ENCODE data around the gene MED7.

Gene MED7

GRCh38 chr5:157162919-157163510 lies 20.4 kb upstream of the MED7 start:
- DNase-seq = no peak

GRCh38 chr5:157161996-157162395 lies 19.3 kb upstream of the MED7 start:
- DNase-seq = no peak

GRCh38 chr5:157160001-157160400 lies 17.3 kb upstream of the MED7 start:
- no peak for DNase-seq

DNA sequence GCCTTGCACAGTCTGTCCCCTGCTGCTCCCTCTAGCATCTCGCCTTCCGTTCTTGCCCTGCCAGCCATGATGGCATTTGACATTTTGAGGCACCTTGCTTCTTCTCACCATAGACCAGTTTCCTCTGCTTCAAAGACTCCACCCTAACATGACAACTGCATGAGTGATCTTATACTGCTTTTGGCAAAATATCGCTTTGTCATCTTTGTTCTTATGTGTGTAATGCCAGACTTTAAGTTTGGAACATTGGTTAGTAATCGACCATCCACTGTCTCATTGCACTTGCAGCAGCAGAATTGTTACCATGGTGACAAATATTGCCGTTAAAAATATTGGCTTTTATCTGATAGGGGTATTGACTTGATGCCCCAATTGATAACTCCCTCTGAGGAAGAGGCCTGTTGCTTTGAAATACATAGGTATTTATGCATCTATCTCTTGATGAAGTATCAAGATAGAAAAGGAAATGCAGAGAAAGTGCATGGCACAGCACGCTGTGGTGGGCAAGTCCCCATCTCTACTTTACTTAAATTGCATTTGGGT lies 16.6 kb upstream of the MED7 start:
- no peak for DNase-seq

DNA sequence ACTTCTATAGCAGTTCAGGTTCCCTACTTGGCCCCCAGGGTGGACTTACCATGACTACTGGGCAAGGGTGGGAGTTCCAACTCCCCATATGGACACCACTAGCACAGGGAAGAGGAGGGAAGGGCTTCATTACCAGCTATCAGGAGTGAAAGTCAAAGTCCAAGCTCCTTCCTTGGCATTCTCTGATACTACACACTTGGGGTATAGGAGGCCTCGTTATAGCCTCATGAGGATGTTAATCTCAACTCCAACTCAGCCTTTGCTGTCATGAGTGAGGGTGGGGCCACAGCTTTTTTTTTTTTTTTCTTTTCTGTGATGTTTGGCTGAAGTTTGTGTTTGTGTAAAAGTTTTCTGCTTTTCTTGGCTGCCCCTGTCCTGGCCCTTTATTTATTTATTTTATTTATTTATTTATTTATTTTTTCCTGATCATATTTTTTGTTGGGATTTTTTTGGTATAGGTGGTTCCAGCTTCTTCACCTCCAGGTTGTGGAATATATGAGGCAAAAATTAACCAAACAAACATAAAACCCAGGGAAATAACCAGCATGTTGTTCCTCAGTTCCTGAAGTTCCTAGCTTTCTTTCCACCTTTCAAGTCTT lies 14.7 kb upstream of the MED7 start:
- no peak for DNase-seq

- DNase-seq = no peak
These were observed 12.6 kb upstream of the MED7 start for GRCh38 chr5:157155297-157155696.

- DNase-seq = no peak
These were observed 8.3 kb upstream of the MED7 start for GRCh38 chr5:157150995-157151394.

- peak; percentile 58 for DNase-seq
These were observed 6.3 kb upstream of the MED7 start for GRCh38 chr5:157148734-157149615.

DNA sequence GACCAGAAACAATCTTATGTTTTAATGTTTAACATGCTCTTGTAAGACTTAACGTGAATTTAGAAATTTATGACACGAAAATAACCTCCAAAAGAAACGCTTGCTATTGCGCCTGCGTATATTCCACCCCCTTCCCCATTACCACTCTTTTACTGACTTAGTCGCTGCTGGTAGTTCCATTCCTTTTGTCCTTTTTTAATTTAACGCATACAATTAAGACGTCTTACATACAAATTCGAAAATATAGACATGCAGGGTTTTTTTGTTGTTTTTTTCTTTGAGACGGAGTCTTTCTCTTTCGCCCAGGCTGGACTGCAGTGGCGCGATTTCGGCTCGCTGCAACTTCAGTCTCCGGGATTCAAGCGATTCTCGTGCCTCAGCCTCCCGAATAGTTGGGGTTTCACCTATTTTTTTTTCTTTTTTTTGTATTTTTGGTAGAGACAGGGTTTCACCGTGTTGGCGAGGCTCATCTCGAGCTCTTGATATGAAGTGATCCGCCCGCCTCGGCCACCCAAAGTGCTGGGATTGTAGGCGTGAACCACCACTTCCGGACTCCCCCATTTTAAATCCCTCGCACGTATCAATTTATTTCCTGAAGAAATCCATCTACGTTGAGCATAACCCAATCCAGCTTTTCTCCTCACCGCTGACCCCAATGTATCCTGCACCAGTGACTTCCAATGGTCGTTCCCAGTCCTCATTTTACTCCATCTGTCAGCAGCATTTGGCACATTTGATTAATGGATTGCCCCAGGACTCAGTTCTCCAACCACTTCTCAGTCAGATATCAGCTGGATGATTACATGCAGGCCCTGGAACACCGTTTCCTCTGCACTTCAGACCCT lies 684 bp upstream of the MED7 start:
- peak; percentile 51 for DNase-seq

DNA sequence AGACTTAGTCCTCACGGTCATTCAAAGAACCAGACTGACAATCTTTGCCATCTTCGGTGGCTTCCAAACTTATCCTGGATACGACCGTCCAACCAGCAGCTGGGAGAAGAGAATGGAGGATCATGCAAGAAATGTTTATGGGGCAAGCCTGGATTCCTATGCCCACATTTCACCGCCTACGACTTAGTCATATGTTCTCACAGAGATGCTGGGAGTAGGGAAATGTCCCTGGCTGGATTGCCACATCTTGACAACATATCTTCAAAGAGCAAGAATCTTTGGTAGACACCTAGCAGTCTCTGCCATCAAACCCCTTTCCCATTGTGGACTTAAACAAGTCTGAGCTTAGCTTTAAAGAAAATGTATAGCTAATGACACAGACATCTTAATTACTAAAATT lies 5.0 kb downstream of the MED7 start:
- no peak for DNase-seq

DNA sequence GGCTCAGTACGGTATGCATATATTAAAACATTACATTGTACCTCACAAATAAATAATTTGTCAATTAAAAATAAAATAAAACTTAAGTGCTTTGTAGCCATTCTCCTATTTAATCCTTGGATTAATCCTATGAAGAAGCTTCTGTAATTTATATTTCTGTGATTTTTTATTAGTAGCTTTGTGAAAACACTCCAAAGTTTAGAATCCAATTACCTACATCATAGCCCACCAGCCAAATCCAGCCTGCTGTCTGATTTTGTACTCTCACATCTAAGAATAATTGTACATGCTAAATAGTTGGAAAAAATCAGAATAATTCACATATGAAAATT lies 10.4 kb downstream of the MED7 start:
- DNase-seq = no peak

DNA sequence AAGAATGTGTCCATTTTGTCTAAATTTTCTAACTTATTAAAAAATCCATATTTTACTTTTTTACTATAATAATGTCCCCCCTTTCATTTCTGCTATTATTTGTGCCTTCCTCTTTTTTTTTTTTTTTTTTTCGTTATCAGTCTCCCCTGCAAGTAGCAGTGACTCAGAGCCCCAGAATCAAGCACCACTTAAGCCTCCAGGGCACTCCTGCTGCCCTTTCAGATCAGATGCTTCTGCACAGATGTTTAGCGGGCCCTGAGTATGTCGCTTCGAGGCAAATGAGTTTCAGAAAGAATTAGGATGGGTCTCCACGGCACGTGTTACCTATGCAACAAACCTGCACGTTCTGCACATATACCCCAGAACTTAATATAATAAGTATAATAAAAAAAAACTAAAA lies 11.7 kb downstream of the MED7 start:
- no peak for DNase-seq

DNA sequence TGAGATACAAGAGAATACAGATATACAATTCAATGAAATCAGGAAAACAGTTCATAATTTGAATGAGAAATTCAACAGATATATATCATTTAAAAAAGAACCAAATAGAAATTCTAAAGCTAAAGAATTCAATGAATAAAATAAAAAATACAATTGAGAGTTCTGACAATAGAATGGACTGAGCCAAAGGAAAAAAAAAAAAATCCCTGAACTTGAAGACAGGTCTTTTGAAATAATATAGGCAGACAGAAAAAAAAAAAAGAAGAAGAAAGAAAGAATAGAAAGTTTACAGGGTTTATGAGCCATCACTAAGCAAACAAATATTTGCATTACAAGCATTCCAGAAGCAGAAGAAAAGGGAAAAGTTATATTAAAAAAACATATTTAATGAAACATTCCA lies 21.0 kb downstream of the MED7 start:
- no peak for DNase-seq

GRCh38 chr5:157120102-157120501 lies 22.6 kb downstream of the MED7 start:
- no peak for DNase-seq

GRCh38 chr5:157116483-157116954 lies 26.1 kb downstream of the MED7 start:
- no peak for DNase-seq

DNA sequence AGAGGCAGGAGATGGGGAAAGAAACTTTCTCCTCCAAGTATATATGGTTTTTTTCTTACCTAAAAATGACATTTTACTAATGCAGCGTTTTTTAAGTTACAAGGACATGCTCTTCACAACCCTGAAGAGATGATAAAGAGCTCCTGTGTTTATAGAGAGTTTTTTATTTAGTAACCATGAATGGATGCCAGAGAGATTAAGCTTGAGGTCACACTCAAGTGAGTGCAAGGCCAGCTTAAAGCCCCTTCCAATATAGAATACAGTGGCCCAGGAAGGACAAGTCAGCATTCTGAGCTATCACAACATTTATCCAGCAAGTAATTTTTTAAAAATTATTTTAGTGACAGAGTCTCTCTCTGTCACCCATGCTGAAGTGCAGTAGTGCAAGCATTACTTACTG lies 27.2 kb downstream of the MED7 start:
- DNase-seq = no peak

GRCh38 chr5:157115012-157115411 lies 27.7 kb downstream of the MED7 start:
- no peak for DNase-seq

DNA sequence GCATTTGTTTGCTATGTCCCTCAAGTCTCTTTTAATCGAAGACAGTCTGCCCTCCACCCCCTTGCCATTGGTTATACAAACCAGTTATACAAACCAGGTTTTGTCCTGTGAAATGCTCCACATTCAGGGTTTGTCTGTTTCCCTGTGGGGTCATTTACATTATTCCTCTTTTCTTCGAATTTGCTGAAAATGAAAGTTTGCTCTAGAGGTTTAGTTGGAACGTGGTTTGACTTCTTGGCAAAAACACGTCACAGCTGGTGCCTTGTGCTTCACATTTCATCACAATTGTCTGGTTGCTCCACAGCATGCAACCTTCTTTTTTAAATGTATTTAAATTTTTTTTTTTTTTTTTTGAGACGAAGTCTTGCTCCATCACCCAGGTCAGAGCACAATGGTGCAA lies 29.7 kb downstream of the MED7 start:
- DNase-seq = no peak

DNA sequence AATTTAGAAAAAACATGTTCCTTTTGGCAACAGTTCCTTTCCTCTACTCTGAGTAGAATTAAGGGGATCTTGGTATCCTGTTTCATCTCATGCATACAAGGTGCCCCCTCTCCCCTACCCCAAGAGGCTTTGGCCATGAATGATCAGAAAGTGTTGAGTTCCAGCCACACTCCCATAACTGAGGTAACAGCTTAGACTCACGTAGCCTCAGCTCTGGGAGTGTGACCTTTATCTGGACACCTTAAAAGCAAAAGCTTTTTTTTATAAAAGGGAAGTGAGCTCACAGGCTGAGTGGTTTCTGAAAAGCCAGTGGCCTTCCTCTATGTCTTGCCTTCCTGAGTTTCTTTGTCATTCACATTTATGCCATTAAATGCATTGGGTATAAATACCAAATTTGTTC lies 32.9 kb downstream of the MED7 start:
- no peak for DNase-seq

- no peak for DNase-seq
These were observed 33.7 kb downstream of the MED7 start, which contains the start of gene HAVCR2 for GRCh38 chr5:157108976-157109375. Gene HAVCR2 (minus strand): TSS chr5:157109044. CDS start chr5:157108983, 61 bp downstream.

- no peak for DNase-seq
These were observed 35.2 kb downstream of the MED7 start for GRCh38 chr5:157107508-157107907.

DNA sequence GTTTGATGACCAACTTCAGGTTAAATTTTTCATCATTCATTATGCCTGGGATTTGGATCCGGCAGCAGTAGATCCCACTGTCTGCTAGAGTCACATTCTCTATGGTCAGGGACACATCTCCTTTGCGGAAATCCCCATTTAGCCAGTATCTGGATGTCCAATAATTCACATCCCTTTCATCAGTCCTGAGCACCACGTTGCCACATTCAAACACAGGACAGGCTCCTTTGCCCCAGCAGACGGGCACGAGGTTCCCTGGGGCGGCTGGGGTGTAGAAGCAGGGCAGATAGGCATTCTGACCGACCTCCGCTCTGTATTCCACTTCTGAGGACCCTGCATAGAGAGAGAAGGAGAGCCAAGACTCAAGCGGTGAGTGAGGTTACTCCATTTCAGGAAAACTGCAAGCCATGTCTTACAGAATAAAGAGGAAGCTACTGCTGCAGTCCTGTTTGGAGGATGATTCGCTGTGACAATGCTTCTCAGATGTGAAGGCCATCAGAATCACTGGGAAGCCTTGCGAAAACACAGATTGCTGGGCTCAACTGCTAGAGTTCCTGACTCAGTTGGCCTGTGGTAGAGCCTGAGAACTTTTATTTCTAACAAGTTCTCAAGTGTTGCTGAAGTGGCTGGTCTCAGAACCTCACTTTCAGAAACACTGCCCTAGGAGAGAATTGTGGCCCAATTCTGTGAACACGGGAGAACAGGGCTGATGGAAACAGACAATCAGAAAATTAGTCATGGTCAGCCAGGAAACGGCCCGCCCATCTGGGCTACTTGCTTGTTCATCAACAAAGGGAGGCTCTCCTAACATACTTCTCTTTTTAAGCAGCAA lies 35.8 kb downstream of the MED7 start:
- DNase-seq = no peak
